Measurements from ENCODE around the gene GKN2.

- TF ChIP-seq CSDC2 (CRISPR knock-in tag; IDR thresholded peaks at IDR 0.05) = no peak
- TF ChIP-seq CREB5 (CRISPR knock-in tag; IDR thresholded peaks at IDR 0.05; ENCODE audit: low read depth) = no peak
- TF ChIP-seq PATZ1 (CRISPR knock-in tag; IDR thresholded peaks at IDR 0.05; ENCODE audit: borderline replicate concordance) = no peak
- TF ChIP-seq ZNF8 (CRISPR knock-in tag; IDR thresholded peaks at IDR 0.05) = no peak
- TF ChIP-seq ARNTL (CRISPR knock-in tag; IDR thresholded peaks at IDR 0.05; ENCODE audit: borderline replicate concordance, low read depth) = no peak
- no peak for TF ChIP-seq RARB (CRISPR knock-in tag; IDR thresholded peaks at IDR 0.05)
- no peak for TF ChIP-seq ZC3H10 (CRISPR knock-in tag; IDR thresholded peaks at IDR 0.05)
- TF ChIP-seq ZFP30 (CRISPR knock-in tag; IDR thresholded peaks at IDR 0.05) = no peak
These were observed 20.3 kb downstream of the GKN2 start for GRCh38 chr2:68932402-68932801.

Data from SK-N-SH treated with all-trans-retinoic acid at 6 μM for 48 hours (cell line).